GM23338 (cell line): ENCODE data around the gene CCSER2. TPM values are rescaled to one million over a fixed set of nuclear protein-coding genes. Genes with fewer than 3 reads are reported as not detected.

ENCODE experiments used
- ATAC-seq: fragments of 200-7000 bp; cut with Tn5 transposase; 3 replicates; pipeline ENCODE4 v1.9.1; 2020
- DNase-seq: peaks from one replicate; pipeline ENCODE4 v3.0.0-alpha.2; 2015; ENCODE audit warnings: low spot score
- H2AFZ ChIP-seq: fragments of 200-600 bp; sonication (generic); 2 replicates; pipeline ENCODE4 v1.8.0; 2016; ENCODE audit warnings: antibody characterized with exemption, mild to moderate bottlenecking, moderate library complexity
- H3F3A ChIP-seq: fragments of 200-600 bp; sonication (generic); replicated peaks from 2 replicates; pipeline ENCODE4 v1.8.0; 2017; ENCODE audit warnings: antibody characterized with exemption, mixed run types, low read depth
- H3K27ac ChIP-seq: fragments of 200-600 bp; sonication (generic); 2 replicates; pipeline ENCODE4 v1.6.1; 2016; ENCODE audit warnings: low read depth
- H3K27me3 ChIP-seq: fragments of 200-600 bp; sonication (generic); 2 replicates; pipeline ENCODE4 v1.8.0; 2016; ENCODE audit warnings: mild to moderate bottlenecking, mixed run types, moderate library complexity; ENCODE audit not compliant: insufficient read depth
- H3K36me3 ChIP-seq: fragments of 200-600 bp; sonication (generic); 2 replicates; pipeline ENCODE4 v1.8.0; 2016; ENCODE audit warnings: mild to moderate bottlenecking; ENCODE audit not compliant: insufficient read depth
- H3K4me1 ChIP-seq: fragments of 200-600 bp; sonication (generic); 2 replicates; pipeline ENCODE4 v1.8.0; 2016; ENCODE audit warnings: mild to moderate bottlenecking, moderate library complexity; ENCODE audit not compliant: insufficient read depth
- H3K4me2 ChIP-seq: fragments of 200-600 bp; sonication (generic); 2 replicates; pipeline ENCODE4 v1.7.1; 2017; ENCODE audit warnings: mixed run types
- H3K4me3 ChIP-seq: fragments of 200-600 bp; sonication (generic); 2 replicates; pipeline ENCODE4 v1.6.1; 2016; ENCODE audit warnings: mixed run types
- H3K79me2 ChIP-seq: fragments of 200-600 bp; sonication (generic); replicated peaks from 2 replicates; pipeline ENCODE4 v1.8.0; 2017; ENCODE audit warnings: mild to moderate bottlenecking; ENCODE audit not compliant: insufficient read depth
- H3K9me2 ChIP-seq: fragments of 200-600 bp; sonication (generic); 2 replicates; pipeline ENCODE4 v1.8.0; 2017; ENCODE audit not compliant: insufficient read depth
- H4K20me1 ChIP-seq: fragments of 200-600 bp; sonication (generic); replicated peaks from 2 replicates; pipeline ENCODE4 v1.8.0; 2017; ENCODE audit warnings: mild to moderate bottlenecking; ENCODE audit not compliant: insufficient read depth
- H3K27ac Mint-ChIP-seq: 2 replicates; pipeline ENCODE4 v1.8.0; 2020; ENCODE audit warnings: inconsistent platforms, mild to moderate bottlenecking, moderate library complexity, mixed read lengths
- H3K27me3 Mint-ChIP-seq: 3 replicates; pipeline ENCODE4 v1.8.0; 2022; ENCODE audit warnings: low read depth, mild to moderate bottlenecking, moderate library complexity, mixed read lengths, inconsistent platforms; ENCODE audit not compliant: insufficient read depth, poor library complexity
- H3K36me3 Mint-ChIP-seq: 3 replicates; pipeline ENCODE4 v1.8.0; 2021; ENCODE audit warnings: low read depth, mild to moderate bottlenecking, inconsistent platforms, moderate library complexity, mixed read lengths
- H3K4me1 Mint-ChIP-seq: 3 replicates; pipeline ENCODE4 v1.8.0; 2020; ENCODE audit warnings: mild to moderate bottlenecking, inconsistent platforms, mixed read lengths
- H3K4me3 Mint-ChIP-seq: 3 replicates; pipeline ENCODE4 v1.8.0; 2021; ENCODE audit warnings: moderate library complexity, mild to moderate bottlenecking, inconsistent platforms, mixed read lengths
- H3K9me3 Mint-ChIP-seq: 3 replicates; pipeline ENCODE4 v1.8.0; 2020; ENCODE audit warnings: moderate library complexity, mild to moderate bottlenecking, inconsistent platforms, mixed read lengths
- CREB1 ChIP-seq: fragments of 250-450 bp; sonication (Bioruptor Pico); IDR thresholded peaks from 2 replicates; pipeline ENCODE4 v1.5.0; 2020; ENCODE audit warnings: low read depth, mild to moderate bottlenecking, moderate library complexity
- CTCF ChIP-seq, 2 experiments: fragments of 200-600 bp in 1 of 2; sonication (generic) in 1 of 2; conservative IDR thresholded peaks; 2 replicates each; pipeline versions ENCODE4 v1.5.1 to v1.6.1; 2016 to 2017; ENCODE audit warnings: antibody characterized with exemption in 2 of 2, low read depth in 2 of 2, mild to moderate bottlenecking in 2 of 2, moderate library complexity in 1 of 2
- ETS1 ChIP-seq: IDR thresholded peaks from 2 replicates; pipeline ENCODE4 v1.6.1; 2016; ENCODE audit warnings: antibody characterized with exemption
- EZH2 ChIP-seq: fragments of 200-600 bp; sonication (generic); IDR thresholded peaks from one replicate; pipeline ENCODE4 v1.8.0; 2017; ENCODE audit warnings: antibody characterized with exemption, mild to moderate bottlenecking, low read depth; ENCODE audit not compliant: unreplicated experiment
- EZH2phosphoT487 ChIP-seq: fragments of 200-600 bp; sonication (generic); IDR thresholded peaks from one replicate; pipeline ENCODE4 v1.8.1; 2018; ENCODE audit warnings: antibody characterized with exemption; ENCODE audit not compliant: unreplicated experiment
- JUNB ChIP-seq: IDR thresholded peaks from one replicate; pipeline ENCODE4 v1.6.1; 2016; ENCODE audit warnings: antibody characterized with exemption; ENCODE audit not compliant: unreplicated experiment
- NANOG ChIP-seq: IDR thresholded peaks from 2 replicates; pipeline ENCODE4 v1.6.1; 2016; ENCODE audit warnings: antibody characterized with exemption, borderline replicate concordance
- POLR2AphosphoS5 ChIP-seq: IDR thresholded peaks from 2 replicates; pipeline ENCODE4 v1.6.1; 2016; ENCODE audit warnings: antibody characterized with exemption, low read depth
- REST ChIP-seq: IDR thresholded peaks from one replicate; pipeline ENCODE4 v1.6.1; 2018; ENCODE audit warnings: antibody characterized with exemption; ENCODE audit not compliant: unreplicated experiment
- STAT1 ChIP-seq: IDR thresholded peaks from one replicate; pipeline ENCODE4 v1.6.1; 2016; ENCODE audit warnings: antibody characterized with exemption; ENCODE audit not compliant: unreplicated experiment
- ZNF331 ChIP-seq: fragments of 250-450 bp; sonication (Bioruptor Pico); IDR thresholded peaks from 2 replicates; pipeline ENCODE4 v1.5.0; 2020; ENCODE audit warnings: low read depth, mild to moderate bottlenecking, moderate library complexity
- polyA plus RNA-seq: library from polyadenylated mRNA; unstranded; fragments of >200 nt; fragmentation: Nextera tagmentation; extraction: Ambion mirVana; gene quantifications from 2 replicates; pipeline ENCODE4 v1.2.1, GENCODE V29; 2016
- total RNA-seq: library from RNA; depleted of rRNA; stranded (reverse); fragments of >200 nt; shearing (Covaris generic); gene quantifications from 2 replicates; pipeline ENCODE4 v1.2.3, GENCODE V29; 2014

Gene CCSER2
- total and polyA plus RNA-seq, 2 experiments from 2014 or later, result 30.6 to 37.2 TPM

- DNase-seq (peak; percentile 65), ATAC-seq (peak; percentile 84)
- H3K27me3 ChIP-seq, result no peaks in the 10 kb centered on the region
- no peak overlapping the region for H2AFZ ChIP-seq
- H3K4me3 ChIP-seq, result no peak overlapping the region
- H3F3A ChIP-seq, result no peaks in the 10 kb centered on the region
- no peak for TF ChIP-seq CREB1
- no peak for TF ChIP-seq EZH2
- TF ChIP-seq CTCF (conservative IDR thresholded peaks at IDR 0.05; ENCODE audit: low read depth in 2 of 2), result peak in 1 of 2 experiments; percentile 69; a peak in 2 of 4 replicates
- Mint-ChIP-seq H3K27ac (no peak overlapping the region), H3K36me3 (no peaks in the 10 kb centered on the region), H3K27me3 (peaks cover 3% of the 10 kb centered on the region), H3K4me3 (no peak overlapping the region), H3K4me1 (no peaks in the 10 kb centered on the region; the same call in 2 of the 3 replicates), H3K9me3 (no peaks in the 10 kb centered on the region)
- no peaks in the 10 kb centered on the region for H3K36me3 ChIP-seq
- no peaks in the 10 kb centered on the region for H3K79me2 ChIP-seq
- H3K9me2 ChIP-seq, result no peaks in the 10 kb centered on the region
- no peak overlapping the region for H3K27ac ChIP-seq
- H3K4me1 ChIP-seq, result no peaks in the 10 kb centered on the region
- no peak overlapping the region for H3K4me2 ChIP-seq
- no peaks in the 10 kb centered on the region for H4K20me1 ChIP-seq
Observed at GRCh38 chr10:84552478-84552877, 224.1 kb downstream of the CCSER2 start.

DNA sequence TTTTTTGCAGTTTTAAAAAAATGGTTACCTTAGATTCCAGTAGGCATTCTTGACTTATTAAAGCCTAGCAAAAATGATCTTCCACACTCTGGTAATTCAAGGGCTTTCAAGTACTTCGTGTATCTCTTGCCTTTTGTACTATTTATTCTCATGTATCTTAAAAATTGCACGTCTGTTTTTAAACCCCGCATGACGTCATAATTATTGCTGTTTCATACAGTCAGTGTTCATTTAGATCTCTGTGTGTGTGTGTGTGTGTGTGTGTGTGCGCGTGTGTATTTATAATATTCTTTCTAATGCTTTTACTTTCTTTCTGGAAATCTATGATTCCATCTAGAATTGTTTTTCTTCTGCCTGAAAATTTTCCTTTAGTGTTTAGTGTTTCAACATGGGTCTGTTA lies 234.2 kb downstream of the CCSER2 start:
- no peaks in the 10 kb centered on the region for H3K9me3 Mint-ChIP-seq
- no peak for TF ChIP-seq NANOG
- no peak for TF ChIP-seq POLR2AphosphoS5
- TF ChIP-seq ZNF331 (CRISPR knock-in tag), result no peak
- no peak for TF ChIP-seq EZH2
- TF ChIP-seq EZH2phosphoT487, result no peak
- TF ChIP-seq JUNB, result no peak
- no peak for TF ChIP-seq REST
- no peak for TF ChIP-seq STAT1
- no peak for TF ChIP-seq CTCF (conservative IDR thresholded peaks at IDR 0.05; ENCODE audit: low read depth in 2 of 2)
- TF ChIP-seq ETS1, result no peak
- TF ChIP-seq CREB1, result no peak

More for the DNA sequence above, 234.2 kb downstream of the CCSER2 start:
- Histone ChIP-seq H3K4me3 (no peak overlapping the region), H3K27ac (no peak overlapping the region), H3K9me2 (peaks cover 9% of the 10 kb centered on the region; the same call in 1 of the 2 replicates), H3F3A (no peaks in the 10 kb centered on the region), H3K4me2 (no peak overlapping the region), H3K4me1 (peaks cover 12% of the 10 kb centered on the region), H4K20me1 (no peaks in the 10 kb centered on the region), H2AFZ (no peak overlapping the region), H3K36me3 (no peaks in the 10 kb centered on the region), H3K79me2 (no peaks in the 10 kb centered on the region), H3K27me3 (no peaks in the 10 kb centered on the region)
- no peak overlapping the region for H3K4me3 Mint-ChIP-seq
- peaks cover 9% of the 10 kb centered on the region for H3K4me1 Mint-ChIP-seq
- no peaks in the 10 kb centered on the region for H3K27me3 Mint-ChIP-seq
- H3K36me3 Mint-ChIP-seq, result no peaks in the 10 kb centered on the region; the same call in 2 of the 3 replicates
- H3K27ac Mint-ChIP-seq, result no peak overlapping the region
- DNase-seq, result no peak
- ATAC-seq, result no peak
